ENCODE results near the gene MBTPS1.

Gene MBTPS1

GRCh38 chr16:84116720-84117493 is at the start of gene MBTPS1:
Gene MBTPS1 (minus strand): TSS chr16:84116942. CDS start chr16:84101783, 15,159 bp downstream.
- peak; percentile 98 for DNase-seq

- DNase-seq: no peak
Measured at GRCh38 chr16:84165746-84166145, 49.0 kb upstream of the MBTPS1 start.

- DNase-seq: no peak
Measured at GRCh38 chr16:84161801-84162200, 45.1 kb upstream of the MBTPS1 start.

GRCh38 chr16:84161037-84161436 is 44.3 kb upstream of the MBTPS1 start:
- DNase-seq: no peak

GRCh38 chr16:84159800-84160199 is 43.1 kb upstream of the MBTPS1 start:
- no peak for DNase-seq

GRCh38 chr16:84159007-84159406 is 42.3 kb upstream of the MBTPS1 start:
- no peak for DNase-seq

- no peak for DNase-seq
Measured at GRCh38 chr16:84156342-84156784, 39.6 kb upstream of the MBTPS1 start.

- DNase-seq: no peak
Measured at GRCh38 chr16:84155771-84156170, 39.0 kb upstream of the MBTPS1 start.

- no peak for DNase-seq
Measured at GRCh38 chr16:84155226-84155625, 38.5 kb upstream of the MBTPS1 start.

GRCh38 chr16:84153660-84154214 is 37.0 kb upstream of the MBTPS1 start:
- DNase-seq: no peak

- no peak for DNase-seq
Measured at GRCh38 chr16:84150926-84151325, 34.2 kb upstream of the MBTPS1 start.

GRCh38 chr16:84144859-84145639 is 28.3 kb upstream of the MBTPS1 start, which contains the start of the genes DNAAF1 and HSDL1:
Gene DNAAF1 (plus strand): TSS chr16:84145308. CDS start chr16:84145441, 133 bp downstream.
Gene HSDL1 (minus strand): TSS chr16:84145177. CDS start chr16:84131321, 13,856 bp downstream.
- peak; percentile 93 for DNase-seq

- peak; percentile 45 for DNase-seq
Measured at GRCh38 chr16:84144209-84144858, 27.6 kb upstream of the MBTPS1 start.

GRCh38 chr16:84143784-84144199 is 27.1 kb upstream of the MBTPS1 start:
- no peak for DNase-seq

- no peak for DNase-seq
Measured at GRCh38 chr16:84143081-84143480, 26.3 kb upstream of the MBTPS1 start.

- no peak for DNase-seq
Measured at GRCh38 chr16:84141143-84141670, 24.5 kb upstream of the MBTPS1 start.

GRCh38 chr16:84139628-84140258 is 23.0 kb upstream of the MBTPS1 start:
- DNase-seq: no peak

GRCh38 chr16:84138824-84139627 is 22.3 kb upstream of the MBTPS1 start:
- no peak for DNase-seq

- DNase-seq: no peak
Measured at GRCh38 chr16:84138500-84138823, 21.7 kb upstream of the MBTPS1 start.

- no peak for DNase-seq
Measured at GRCh38 chr16:84137769-84138357, 21.1 kb upstream of the MBTPS1 start.

GRCh38 chr16:84137287-84137686 is 20.5 kb upstream of the MBTPS1 start:
- no peak for DNase-seq

All from activated naive CD4-positive, alpha-beta T cell treated with anti-CD3 and anti-CD28 coated beads, Interleukin-2, amount 50 U/mL, for 16 hours (primary cell).